WTC11 (cell line): Measurements from ENCODE around the gene ZNF317. TPM values are rescaled to one million over a fixed set of nuclear protein-coding genes. Genes with fewer than 3 reads are reported as not detected.

Experiments
- ATAC-seq: fragments of 200-7000 bp; cut with Tn5 transposase; 2 replicates; pipeline ENCODE4 v1.10.0; 2021; ENCODE audit warnings: mild to moderate bottlenecking, moderate library complexity
- CTCF ChIA-PET: fragments of 300-600 bp; sonication (Branson Sonifier 250); formaldehyde crosslinking; loops from one replicate; lab custom pipeline; 2021; ENCODE audit warnings: antibody characterized with exemption; lab: Charles Lee
- POLR2A ChIA-PET: fragments of 350-600 bp; sonication (Branson Sonifier 250); formaldehyde crosslinking; loops from one replicate; lab custom pipeline; 2021; ENCODE audit warnings: antibody characterized with exemption; lab: Charles Lee
- DNase-seq: peaks from one replicate; pipeline ENCODE4 v3.0.0; 2021; ENCODE audit warnings: low spot score
- H3K27ac Mint-ChIP-seq: 2 replicates; pipeline ENCODE4 v1.8.0; 2021; ENCODE audit warnings: mixed read lengths
- H3K27me3 Mint-ChIP-seq: 2 replicates; pipeline ENCODE4 v1.8.0; 2021; ENCODE audit warnings: low read depth, mild to moderate bottlenecking, moderate library complexity, mixed read lengths
- H3K36me3 Mint-ChIP-seq: 2 replicates; pipeline ENCODE4 v1.8.0; 2021; ENCODE audit warnings: mixed read lengths
- H3K4me1 Mint-ChIP-seq: 2 replicates; pipeline ENCODE4 v1.8.0; 2022; ENCODE audit warnings: mixed read lengths
- H3K4me3 Mint-ChIP-seq: 2 replicates; pipeline ENCODE4 v1.8.0; 2021; ENCODE audit warnings: mild to moderate bottlenecking, moderate library complexity, mixed read lengths
- H3K9me3 Mint-ChIP-seq: 2 replicates; pipeline ENCODE4 v1.8.0; 2021; ENCODE audit warnings: mixed read lengths
- AFF4 ChIP-seq: sonication (generic); formaldehyde crosslinking; IDR thresholded peaks from 2 replicates; pipeline ENCODE4 v1.8.1; 2023; ENCODE audit warnings: mild to moderate bottlenecking, missing genetic modification reagents, borderline replicate concordance
- CREB1 ChIP-seq: sonication (generic); formaldehyde crosslinking; IDR thresholded peaks from 2 replicates; pipeline ENCODE4 v1.8.0; 2023; ENCODE audit warnings: mild to moderate bottlenecking, missing genetic modification reagents
- E2F1 ChIP-seq: sonication (generic); formaldehyde crosslinking; IDR thresholded peaks from 2 replicates; pipeline ENCODE4 v1.8.0; 2022; ENCODE audit warnings: mild to moderate bottlenecking, missing genetic modification reagents
- FOXP1 ChIP-seq: sonication (generic); formaldehyde crosslinking; IDR thresholded peaks from 2 replicates; pipeline ENCODE4 v1.8.0; 2022; ENCODE audit warnings: missing genetic modification reagents, mild to moderate bottlenecking, moderate library complexity, borderline replicate concordance
- MAX ChIP-seq: sonication (generic); formaldehyde crosslinking; IDR thresholded peaks from 2 replicates; pipeline ENCODE4 v1.8.0; 2022; ENCODE audit warnings: mild to moderate bottlenecking, missing genetic modification reagents
- MLX ChIP-seq: sonication (generic); formaldehyde crosslinking; IDR thresholded peaks from 2 replicates; pipeline ENCODE4 v1.8.1; 2023; ENCODE audit warnings: mild to moderate bottlenecking, missing genetic modification reagents, moderate library complexity
- NR1H2 ChIP-seq: sonication (generic); formaldehyde crosslinking; IDR thresholded peaks from 2 replicates; pipeline ENCODE4 v1.9.0; 2021; ENCODE audit warnings: mild to moderate bottlenecking, moderate library complexity, missing genetic modification reagents
- NR3C1 ChIP-seq: sonication (generic); formaldehyde crosslinking; conservative IDR thresholded peaks from 2 replicates; pipeline ENCODE4 v1.8.1; 2023; ENCODE audit warnings: low read depth, mild to moderate bottlenecking, missing genetic modification reagents
- SMAD4 ChIP-seq: sonication (generic); formaldehyde crosslinking; IDR thresholded peaks from 2 replicates; pipeline ENCODE4 v1.8.0; 2022; ENCODE audit warnings: mild to moderate bottlenecking, missing genetic modification reagents
- TCF7 ChIP-seq: sonication (generic); formaldehyde crosslinking; IDR thresholded peaks from 2 replicates; pipeline ENCODE4 v1.8.0; 2022; ENCODE audit warnings: mild to moderate bottlenecking, low read depth, missing genetic modification reagents, moderate library complexity
- TEAD1 ChIP-seq: sonication (generic); formaldehyde crosslinking; IDR thresholded peaks from 2 replicates; pipeline ENCODE4 v1.8.0; 2022; ENCODE audit warnings: mild to moderate bottlenecking, missing genetic modification reagents
- ZNF425 ChIP-seq: fragments of 250-450 bp; sonication (Bioruptor Pico); conservative IDR thresholded peaks from 2 replicates; pipeline ENCODE4 v1.9.0; 2021; ENCODE audit warnings: mild to moderate bottlenecking
- total RNA-seq: library from RNA; stranded (reverse); gene quantifications from 3 replicates; pipeline ENCODE4 v1.2.3, GENCODE V29; 2021
- TF ChIP-seq, protein P1 (sequence below): sonication (generic); formaldehyde crosslinking; IDR thresholded peaks from 2 replicates; pipeline ENCODE4 v1.8.0; 2022; ENCODE audit warnings: missing genetic modification reagents
- TF ChIP-seq, protein P2 (sequence below): sonication (generic); formaldehyde crosslinking; IDR thresholded peaks from 2 replicates; pipeline ENCODE4 v1.8.0; 2023; ENCODE audit warnings: missing genetic modification reagents, mild to moderate bottlenecking, borderline replicate concordance
- TF ChIP-seq, protein P3 (sequence below): sonication (generic); formaldehyde crosslinking; IDR thresholded peaks from 2 replicates; pipeline ENCODE4 v1.8.1; 2023; ENCODE audit warnings: mild to moderate bottlenecking, missing genetic modification reagents
- TF ChIP-seq, protein P4 (sequence below): sonication (generic); formaldehyde crosslinking; IDR thresholded peaks from 2 replicates; pipeline ENCODE4 v1.8.1; 2023; ENCODE audit warnings: mild to moderate bottlenecking, moderate library complexity, missing genetic modification reagents

ZNF317 gene
- total RNA-seq, 1 experiment from 2014 or later: 38.7 TPM

DNA sequence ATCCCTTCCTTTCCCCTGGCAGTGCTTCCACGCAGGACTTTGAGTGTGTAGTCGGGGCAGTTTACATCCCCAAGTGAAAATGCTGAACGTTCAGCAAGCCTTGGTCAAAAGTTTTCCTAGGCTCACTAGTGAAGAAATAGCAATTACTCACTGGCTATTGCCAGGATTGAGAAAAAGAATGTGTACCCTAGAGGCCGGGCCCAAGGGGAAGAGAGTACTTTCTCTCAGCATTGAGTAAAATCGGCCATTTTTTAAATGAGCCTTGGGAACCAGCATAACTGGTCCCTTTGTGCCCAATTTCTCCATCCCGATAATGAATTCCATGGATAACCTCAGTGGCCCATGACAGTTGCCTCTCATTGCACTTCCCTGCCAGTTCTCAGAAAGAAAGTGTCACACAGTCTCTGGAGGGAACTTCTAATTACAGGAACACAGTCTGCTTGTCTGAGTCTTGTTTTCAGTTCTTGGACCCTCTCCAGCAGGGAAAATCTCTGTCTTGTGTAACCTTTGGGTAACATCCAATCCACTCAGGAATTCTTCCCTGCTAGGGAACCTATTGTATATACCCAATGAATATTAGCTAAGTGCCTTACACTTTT is 31.3 kb downstream of the ZNF317 start:
- ChIA-PET CTCF (interaction anchor here (0.5 kb wide), 1 partner anchor 10 kb away, joined by 4 read pairs; no protein-coding TSS in a partner anchor), POLR2A (no interaction called here)
- Mint-ChIP-seq H3K36me3 (peaks cover 10% of the 10 kb centered on the region), H3K4me3 (no peak overlapping the region), H3K4me1 (no peaks in the 10 kb centered on the region), H3K27ac (no peak overlapping the region), H3K9me3 (peaks cover 24% of the 10 kb centered on the region), H3K27me3 (0 out of 2 replicates have a peak, but pooled peaks cover 4% of the 10 kb centered on the region)
- DNase-seq (no peak), ATAC-seq (no peak)
- TF ChIP-seq MLX (no peak), E2F1 (no peak), SMAD4 (CRISPR knock-in tag) (no peak), TCF7 (CRISPR knock-in tag) (no peak), ZNF425 (CRISPR knock-in tag) (no peak), NR1H2 (CRISPR knock-in tag) (no peak), NR3C1 (CRISPR knock-in tag) (no peak), FOXP1 (CRISPR knock-in tag) (no peak), MAX (CRISPR knock-in tag) (no peak), AFF4 (CRISPR knock-in tag) (no peak), TEAD1 (no peak), CREB1 (CRISPR knock-in tag) (no peak)
- TF ChIP-seq, protein P1, sequence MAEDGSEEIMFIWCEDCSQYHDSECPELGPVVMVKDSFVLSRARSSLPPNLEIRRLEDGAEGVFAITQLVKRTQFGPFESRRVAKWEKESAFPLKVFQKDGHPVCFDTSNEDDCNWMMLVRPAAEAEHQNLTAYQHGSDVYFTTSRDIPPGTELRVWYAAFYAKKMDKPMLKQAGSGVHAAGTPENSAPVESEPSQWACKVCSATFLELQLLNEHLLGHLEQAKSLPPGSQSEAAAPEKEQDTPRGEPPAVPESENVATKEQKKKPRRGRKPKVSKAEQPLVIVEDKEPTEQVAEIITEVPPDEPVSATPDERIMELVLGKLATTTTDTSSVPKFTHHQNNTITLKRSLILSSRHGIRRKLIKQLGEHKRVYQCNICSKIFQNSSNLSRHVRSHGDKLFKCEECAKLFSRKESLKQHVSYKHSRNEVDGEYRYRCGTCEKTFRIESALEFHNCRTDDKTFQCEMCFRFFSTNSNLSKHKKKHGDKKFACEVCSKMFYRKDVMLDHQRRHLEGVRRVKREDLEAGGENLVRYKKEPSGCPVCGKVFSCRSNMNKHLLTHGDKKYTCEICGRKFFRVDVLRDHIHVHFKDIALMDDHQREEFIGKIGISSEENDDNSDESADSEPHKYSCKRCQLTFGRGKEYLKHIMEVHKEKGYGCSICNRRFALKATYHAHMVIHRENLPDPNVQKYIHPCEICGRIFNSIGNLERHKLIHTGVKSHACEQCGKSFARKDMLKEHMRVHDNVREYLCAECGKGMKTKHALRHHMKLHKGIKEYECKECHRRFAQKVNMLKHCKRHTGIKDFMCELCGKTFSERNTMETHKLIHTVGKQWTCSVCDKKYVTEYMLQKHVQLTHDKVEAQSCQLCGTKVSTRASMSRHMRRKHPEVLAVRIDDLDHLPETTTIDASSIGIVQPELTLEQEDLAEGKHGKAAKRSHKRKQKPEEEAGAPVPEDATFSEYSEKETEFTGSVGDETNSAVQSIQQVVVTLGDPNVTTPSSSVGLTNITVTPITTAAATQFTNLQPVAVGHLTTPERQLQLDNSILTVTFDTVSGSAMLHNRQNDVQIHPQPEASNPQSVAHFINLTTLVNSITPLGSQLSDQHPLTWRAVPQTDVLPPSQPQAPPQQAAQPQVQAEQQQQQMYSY (CRISPR knock-in tag): no peak
- TF ChIP-seq, protein P2, sequence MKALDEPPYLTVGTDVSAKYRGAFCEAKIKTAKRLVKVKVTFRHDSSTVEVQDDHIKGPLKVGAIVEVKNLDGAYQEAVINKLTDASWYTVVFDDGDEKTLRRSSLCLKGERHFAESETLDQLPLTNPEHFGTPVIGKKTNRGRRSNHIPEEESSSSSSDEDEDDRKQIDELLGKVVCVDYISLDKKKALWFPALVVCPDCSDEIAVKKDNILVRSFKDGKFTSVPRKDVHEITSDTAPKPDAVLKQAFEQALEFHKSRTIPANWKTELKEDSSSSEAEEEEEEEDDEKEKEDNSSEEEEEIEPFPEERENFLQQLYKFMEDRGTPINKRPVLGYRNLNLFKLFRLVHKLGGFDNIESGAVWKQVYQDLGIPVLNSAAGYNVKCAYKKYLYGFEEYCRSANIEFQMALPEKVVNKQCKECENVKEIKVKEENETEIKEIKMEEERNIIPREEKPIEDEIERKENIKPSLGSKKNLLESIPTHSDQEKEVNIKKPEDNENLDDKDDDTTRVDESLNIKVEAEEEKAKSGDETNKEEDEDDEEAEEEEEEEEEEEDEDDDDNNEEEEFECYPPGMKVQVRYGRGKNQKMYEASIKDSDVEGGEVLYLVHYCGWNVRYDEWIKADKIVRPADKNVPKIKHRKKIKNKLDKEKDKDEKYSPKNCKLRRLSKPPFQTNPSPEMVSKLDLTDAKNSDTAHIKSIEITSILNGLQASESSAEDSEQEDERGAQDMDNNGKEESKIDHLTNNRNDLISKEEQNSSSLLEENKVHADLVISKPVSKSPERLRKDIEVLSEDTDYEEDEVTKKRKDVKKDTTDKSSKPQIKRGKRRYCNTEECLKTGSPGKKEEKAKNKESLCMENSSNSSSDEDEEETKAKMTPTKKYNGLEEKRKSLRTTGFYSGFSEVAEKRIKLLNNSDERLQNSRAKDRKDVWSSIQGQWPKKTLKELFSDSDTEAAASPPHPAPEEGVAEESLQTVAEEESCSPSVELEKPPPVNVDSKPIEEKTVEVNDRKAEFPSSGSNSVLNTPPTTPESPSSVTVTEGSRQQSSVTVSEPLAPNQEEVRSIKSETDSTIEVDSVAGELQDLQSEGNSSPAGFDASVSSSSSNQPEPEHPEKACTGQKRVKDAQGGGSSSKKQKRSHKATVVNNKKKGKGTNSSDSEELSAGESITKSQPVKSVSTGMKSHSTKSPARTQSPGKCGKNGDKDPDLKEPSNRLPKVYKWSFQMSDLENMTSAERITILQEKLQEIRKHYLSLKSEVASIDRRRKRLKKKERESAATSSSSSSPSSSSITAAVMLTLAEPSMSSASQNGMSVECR: no peak
- TF ChIP-seq, protein P3, sequence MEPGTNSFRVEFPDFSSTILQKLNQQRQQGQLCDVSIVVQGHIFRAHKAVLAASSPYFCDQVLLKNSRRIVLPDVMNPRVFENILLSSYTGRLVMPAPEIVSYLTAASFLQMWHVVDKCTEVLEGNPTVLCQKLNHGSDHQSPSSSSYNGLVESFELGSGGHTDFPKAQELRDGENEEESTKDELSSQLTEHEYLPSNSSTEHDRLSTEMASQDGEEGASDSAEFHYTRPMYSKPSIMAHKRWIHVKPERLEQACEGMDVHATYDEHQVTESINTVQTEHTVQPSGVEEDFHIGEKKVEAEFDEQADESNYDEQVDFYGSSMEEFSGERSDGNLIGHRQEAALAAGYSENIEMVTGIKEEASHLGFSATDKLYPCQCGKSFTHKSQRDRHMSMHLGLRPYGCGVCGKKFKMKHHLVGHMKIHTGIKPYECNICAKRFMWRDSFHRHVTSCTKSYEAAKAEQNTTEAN (CRISPR knock-in tag): no peak
- TF ChIP-seq, protein P4, sequence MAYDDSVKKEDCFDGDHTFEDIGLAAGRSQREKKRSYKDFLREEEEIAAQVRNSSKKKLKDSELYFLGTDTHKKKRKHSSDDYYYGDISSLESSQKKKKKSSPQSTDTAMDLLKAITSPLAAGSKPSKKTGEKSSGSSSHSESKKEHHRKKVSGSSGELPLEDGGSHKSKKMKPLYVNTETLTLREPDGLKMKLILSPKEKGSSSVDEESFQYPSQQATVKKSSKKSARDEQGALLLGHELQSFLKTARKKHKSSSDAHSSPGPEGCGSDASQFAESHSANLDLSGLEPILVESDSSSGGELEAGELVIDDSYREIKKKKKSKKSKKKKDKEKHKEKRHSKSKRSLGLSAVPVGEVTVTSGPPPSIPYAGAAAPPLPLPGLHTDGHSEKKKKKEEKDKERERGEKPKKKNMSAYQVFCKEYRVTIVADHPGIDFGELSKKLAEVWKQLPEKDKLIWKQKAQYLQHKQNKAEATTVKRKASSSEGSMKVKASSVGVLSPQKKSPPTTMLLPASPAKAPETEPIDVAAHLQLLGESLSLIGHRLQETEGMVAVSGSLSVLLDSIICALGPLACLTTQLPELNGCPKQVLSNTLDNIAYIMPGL (CRISPR knock-in tag): no peak
